H1 (cell line): Measurements from ENCODE around the gene CBARP. TPM values are rescaled to one million over a fixed set of nuclear protein-coding genes. Genes with fewer than 3 reads are reported as not detected.

Source experiments
- CTCF ChIA-PET: fragments of 300-600 bp; sonication (Branson Sonifier 250); formaldehyde crosslinking; loops from one replicate; lab custom pipeline; 2021; ENCODE audit not compliant: partially characterized antibody; lab: Charles Lee
- POLR2A ChIA-PET: fragments of 300-600 bp; sonication (Branson Sonifier 250); formaldehyde crosslinking; loops from one replicate; lab custom pipeline; 2021; ENCODE audit warnings: inconsistent platforms; ENCODE audit not compliant: partially characterized antibody; lab: Charles Lee
- DNase-seq, 2 experiments: peaks; one replicate each; pipeline versions ENCODE4 v3.0.0 to v3.0.0-alpha.2; 2010 to 2022; ENCODE audit warnings: low spot score in 2 of 2, low read depth in 1 of 2, mixed read lengths in 1 of 2
- FAIRE-seq: peaks from 2 replicates; lab custom pipeline; 2011; peaks lifted over from hg19 to GRCh38; lab: Jason Lieb, UNC
- H2AFZ ChIP-seq: 2 replicates; pipeline ENCODE4 v1.8.1; 2012; ENCODE audit warnings: low read length, inconsistent platforms
- H2AK5ac ChIP-seq: 2 replicates; pipeline ENCODE4 v1.6.1; 2013; ENCODE audit warnings: low read depth, low read length
- H2BK120ac ChIP-seq: replicated peaks from 2 replicates; pipeline ENCODE3; 2013; ENCODE audit warnings: low read depth, low read length, inconsistent platforms
- H2BK12ac ChIP-seq: 2 replicates; pipeline ENCODE4 v1.6.1; 2013; ENCODE audit warnings: low read depth, low read length
- H2BK15ac ChIP-seq: 2 replicates; pipeline ENCODE4 v1.6.1; 2013; ENCODE audit warnings: low read length
- H2BK20ac ChIP-seq: 2 replicates; pipeline ENCODE4 v1.6.1; 2013; ENCODE audit warnings: low read length
- H2BK5ac ChIP-seq: 2 replicates; pipeline ENCODE4 v1.6.1; 2013; ENCODE audit warnings: low read depth, low read length
- H3K14ac ChIP-seq: 2 replicates; pipeline ENCODE4 v1.6.1; 2013; ENCODE audit warnings: inconsistent platforms; ENCODE audit not compliant: insufficient read length
- H3K18ac ChIP-seq: 2 replicates; pipeline ENCODE4 v1.6.1; 2013; ENCODE audit warnings: low read length; ENCODE audit errors: extremely low read depth
- H3K23ac ChIP-seq: 2 replicates; pipeline ENCODE4 v1.6.1; 2013; ENCODE audit warnings: inconsistent platforms; ENCODE audit not compliant: insufficient read length
- H3K23me2 ChIP-seq: 2 replicates; pipeline ENCODE4 v1.6.1; 2013; ENCODE audit warnings: low read depth, low read length
- H3K27ac ChIP-seq: 2 replicates; pipeline ENCODE4 v1.6.1; 2011; ENCODE audit warnings: low read depth, low read length, inconsistent platforms
- H3K27me3 ChIP-seq, 4 experiments: replicated peaks in 1 of 4; 1 replicate in 1 of 4; 2 replicates in 3 of 4; pipeline versions ENCODE4 v1.6.1 to v1.8.1; 2011 to 2013; ENCODE audit warnings: low read length in 3 of 4, mild to moderate bottlenecking in 3 of 4, inconsistent platforms in 2 of 4, mixed read lengths in 2 of 4, moderate library complexity in 1 of 4; ENCODE audit not compliant: control insufficient read depth in 3 of 4, insufficient read depth in 3 of 4; ENCODE audit errors: extremely low read depth in 1 of 4
- H3K36me3 ChIP-seq, 4 experiments: 2 replicates each; pipeline versions ENCODE4 v1.6.1 to v1.8.1; 2011 to 2013; ENCODE audit warnings: mild to moderate bottlenecking in 4 of 4, low read length in 3 of 4, moderate library complexity in 2 of 4, control low read depth in 1 of 4, inconsistent platforms in 1 of 4; ENCODE audit not compliant: insufficient read depth in 4 of 4, control insufficient read depth in 2 of 4
- H3K4ac ChIP-seq: replicated peaks from 2 replicates; pipeline ENCODE3; 2013; ENCODE audit warnings: low read length, low read depth, mixed read lengths, inconsistent platforms; ENCODE audit not compliant: insufficient read length
- H3K4me1 ChIP-seq, 4 experiments: replicated peaks in 1 of 4; 1 replicate in 1 of 4; 2 replicates in 3 of 4; pipeline versions ENCODE4 v1.6.1 to v1.8.1; 2011 to 2013; ENCODE audit warnings: low read length in 3 of 4, inconsistent platforms in 2 of 4, mixed read lengths in 1 of 4; ENCODE audit not compliant: insufficient read depth in 4 of 4, control insufficient read depth in 3 of 4
- H3K4me2 ChIP-seq, 2 experiments: 2 replicates each; pipeline versions ENCODE4 v1.6.1 to v1.8.1; 2011 to 2013; ENCODE audit warnings: low read depth in 2 of 2, low read length in 2 of 2, control low read depth in 1 of 2, inconsistent platforms in 1 of 2, mild to moderate bottlenecking in 1 of 2; ENCODE audit not compliant: insufficient read depth in 1 of 2
- H3K4me3 ChIP-seq, 4 experiments: fragments of 200-600, 300-600 bp in 1 of 4; sonication (generic), shearing (Covaris generic), sonication (Bioruptor Twin) in 1 of 4; 2 replicates each; pipeline versions ENCODE4 v1.5.1 to v1.8.1; 2011 to 2016; ENCODE audit warnings: low read length in 4 of 4, low read depth in 3 of 4, control low read depth in 2 of 4, inconsistent platforms in 2 of 4, mild to moderate bottlenecking in 2 of 4, mixed read lengths in 1 of 4, moderate library complexity in 1 of 4; ENCODE audit not compliant: insufficient read depth in 2 of 4; ENCODE audit errors: extremely low read depth in 1 of 4
- H3K56ac ChIP-seq: replicated peaks from 2 replicates; pipeline ENCODE3; 2013; ENCODE audit warnings: low read depth, mild to moderate bottlenecking, mixed read lengths, low read length, inconsistent platforms; ENCODE audit not compliant: insufficient read length
- H3K79me1 ChIP-seq: 2 replicates; pipeline ENCODE4 v1.6.1; 2013; ENCODE audit warnings: low read depth, low read length, control low read depth
- H3K79me2 ChIP-seq, 2 experiments: 2 replicates each; pipeline versions ENCODE4 v1.6.1 to v1.8.1; 2012 to 2013; ENCODE audit warnings: low read length in 2 of 2, mild to moderate bottlenecking in 2 of 2, inconsistent platforms in 1 of 2; ENCODE audit not compliant: insufficient read depth in 2 of 2, control insufficient read depth in 1 of 2
- H3K9ac ChIP-seq, 4 experiments: replicated peaks in 1 of 4; 1 replicate in 1 of 4; 2 replicates in 3 of 4; pipeline versions ENCODE4 v1.6.1 to v1.8.1; 2011 to 2013; ENCODE audit warnings: low read depth in 3 of 4, low read length in 3 of 4, control low read depth in 2 of 4, mild to moderate bottlenecking in 2 of 4, moderate library complexity in 2 of 4, inconsistent platforms in 1 of 4; ENCODE audit errors: extremely low read depth in 1 of 4
- H3K9me3 ChIP-seq, 2 experiments: 2 replicates each; pipeline versions ENCODE4 v1.6.1 to v1.8.1; 2012 to 2013; ENCODE audit warnings: mild to moderate bottlenecking in 2 of 2, moderate library complexity in 2 of 2, control low read depth in 1 of 2, inconsistent platforms in 1 of 2, low read depth in 1 of 2, low read length in 1 of 2, mixed read lengths in 1 of 2; ENCODE audit not compliant: insufficient read depth in 2 of 2
- H4K20me1 ChIP-seq, 2 experiments: replicated peaks in 1 of 2; 2 replicates each; pipeline versions ENCODE3 to v1.8.1; 2011 to 2013; ENCODE audit warnings: inconsistent platforms in 2 of 2, low read length in 2 of 2, mild to moderate bottlenecking in 1 of 2; ENCODE audit not compliant: insufficient read depth in 2 of 2, control insufficient read depth in 1 of 2
- H4K5ac ChIP-seq: 2 replicates; pipeline ENCODE4 v1.6.1; 2013; ENCODE audit warnings: low read length, low read depth, mixed read lengths, inconsistent platforms; ENCODE audit not compliant: insufficient read length
- H4K8ac ChIP-seq: 2 replicates; pipeline ENCODE4 v1.8.0; 2013; ENCODE audit warnings: mild to moderate bottlenecking, moderate library complexity, low read length, inconsistent platforms; ENCODE audit not compliant: insufficient read depth; ENCODE audit errors: extremely low read depth
- H4K91ac ChIP-seq: replicated peaks from 2 replicates; pipeline ENCODE3; 2013; ENCODE audit warnings: low read length, mixed read lengths, inconsistent platforms; ENCODE audit not compliant: insufficient read length
- CEBPB ChIP-seq: IDR thresholded peaks from 2 replicates; pipeline ENCODE4 v1.6.1; 2012; ENCODE audit warnings: low read depth, low read length
- JUN ChIP-seq: IDR thresholded peaks from 2 replicates; pipeline ENCODE4 v1.6.1; 2011; ENCODE audit warnings: low read depth, mild to moderate bottlenecking, improper control_type of control experiment, low read length
- WGBS, 2 experiments: shearing (Covaris generic) in 1 of 2; methylation state at CpG; one replicate each; pipeline versions ENCODE4 v1.1.6 to v1.1.7; 2013 to 2015; ENCODE audit warnings: low lambda C conversion rate in 2 of 2, mixed read lengths in 2 of 2, inconsistent platforms in 1 of 2, low coverage in 1 of 2, missing lambda C conversion rate in 1 of 2; ENCODE audit not compliant: insufficient replicate concordance in 2 of 2, insufficient coverage in 1 of 2, insufficient read length in 1 of 2; ENCODE audit errors: extremely low coverage in 1 of 2, missing lambda C conversion rate in 1 of 2; 5-methylcytosine and 5-hydroxymethylcytosine counted together
- polyA plus RNA-seq, 7 experiments: library from polyadenylated mRNA; depleted of rRNA in 3 of 7; stranded (reverse) in 5 of 7; unstranded in 2 of 7; fragments of >200 nt in 5 of 7; fragments of 200-250 nt in 2 of 7; gene quantifications; 1 replicate in 5 of 7; 2 replicates in 1 of 7; 4 replicates in 1 of 7; pipeline versions ENCODE4 v1.2.1 to v1.2.3, GENCODE V29; 2011 to 2013; ENCODE audit warnings: missing spikeins in 2 of 7, mixed read lengths in 2 of 7
- total RNA-seq: library from RNA; stranded (reverse); fragmentation: NEBNext Ultra II Directional; extraction: Animal tissue kit (Norgen Biotek cat#: 25700); gene quantifications from 2 replicates; pipeline ENCODE4 v1.2.1, GENCODE V29; 2021

CBARP gene
- total and polyA plus RNA-seq, 2 of the 8 experiments (the other 6 are each of a cell fraction or from before 2014, with no cell fraction given) = 4.9 to 14.7 TPM

- Histone ChIP-seq H2AFZ (no peak overlapping the region), H4K5ac (no peak overlapping the region), H2AK5ac (no peak overlapping the region), H3K9ac (no peak overlapping the region), H2BK120ac (no peak overlapping the region), H4K20me1 (peaks cover 5 to 17% of the 10 kb centered on the region in 2 experiments), H3K36me3 (peaks cover 19 to 22% (median 21%) of the 10 kb centered on the region in 4 experiments), H3K4ac (peak overlapping the region; percentile 78), H2BK12ac (no peak overlapping the region), H3K23ac (no peak overlapping the region), H3K27ac (no peak overlapping the region), H4K91ac (peak overlapping the region; percentile 64), H2BK5ac (no peak overlapping the region), H3K23me2 (peaks cover 22% of the 10 kb centered on the region; the same call in 1 of the 2 replicates), H3K27me3 (peaks cover 0 to 10% (median 5%) of the 10 kb centered on the region in 4 experiments; a peak in 4 of 7 replicates), H3K4me2 (peak overlapping the region; percentile 82 to 83), H3K4me1 (peaks cover 4 to 53% (median 39%) of the 10 kb centered on the region in 4 experiments), H2BK20ac (no peak overlapping the region), H3K56ac (no peak overlapping the region), H3K14ac (no peak overlapping the region), H4K8ac (peak overlapping the region; percentile 4; the same call in 1 of the 2 replicates), H3K79me1 (peaks cover 9% of the 10 kb centered on the region; the same call in 1 of the 2 replicates), H2BK15ac (no peak overlapping the region; the same call in 1 of the 2 replicates), H3K4me3 (peak overlapping the region in 3 of 4 experiments; percentile 33 to 61 (median 40); a peak in 6 of 8 replicates), H3K9me3 (no peaks in the 10 kb centered on the region), H3K18ac (no peak overlapping the region; the same call in 1 of the 2 replicates), H3K79me2 (peaks cover 5 to 29% of the 10 kb centered on the region in 2 experiments)
- FAIRE-seq (no peak), DNase-seq (no peak)
- TF ChIP-seq JUN (no peak), CEBPB (peak; percentile 96)
- 36% methylated on average over 24 of the region's 35 CpGs; no CpG with 5 or more reads in 1 of the 2 experiments for WGBS, 2 experiments
- CTCF ChIA-PET = interaction anchor here (0.6 to 15.9 kb wide), 6 partner anchors 8 to 579 kb away, joined by 3 to 212 read pairs (median 5); partner anchors contain the start of gene ATP5F1D
- POLR2A ChIA-PET = interaction anchor here (0.6 to 19.4 kb wide), 10 partner anchors 8 to 203 kb away, joined by 3 to 456 read pairs (median 6); partner anchors contain the start of genes ATP5F1D, CBARP, FAM174C and MIDN
These were observed 29.8 kb upstream of the CBARP start for GRCh38 chr19:1267477-1268225.
